Upper lobe of left lung (tissue), 6 donors: ENCODE measurements around the gene SH3BP4. TPM values are rescaled to one million over a fixed set of nuclear protein-coding genes. Genes with fewer than 3 reads are reported as not detected.

Source experiments
- ATAC-seq, 2 donors: fragments of 200-7000 bp; cut with Tn5 transposase; one replicate each; pipeline ENCODE4 v1.9.1; 2022; ENCODE audit warnings: mild to moderate bottlenecking in 2 of 2, moderate library complexity in 2 of 2; ENCODE audit not compliant: low FRiP score in 2 of 2
- DNase-seq, 2 donors: peaks; one replicate each; pipeline ENCODE4 v3.0.0-alpha.2; 2019 to 2020
- H3K27ac ChIP-seq, 4 donors: fragments of 200-600 bp; sonication (generic); one replicate each; pipeline ENCODE4 v1.5.1; 2016 to 2019
- H3K27me3 ChIP-seq, 4 donors: fragments of 200-600 bp; sonication (generic); one replicate each; pipeline ENCODE4 v1.5.1; 2017 to 2019
- H3K36me3 ChIP-seq, 4 donors: fragments of 200-600 bp; sonication (generic); one replicate each; pipeline ENCODE4 v1.5.1; 2016 to 2019
- H3K4me1 ChIP-seq, 4 donors: fragments of 200-600 bp; sonication (generic); one replicate each; pipeline ENCODE4 v1.5.1; 2018 to 2019
- H3K4me3 ChIP-seq, 4 donors: fragments of 200-600 bp; sonication (generic); one replicate each; pipeline ENCODE4 v1.5.1; 2017 to 2019; ENCODE audit warnings: mild to moderate bottlenecking in 2 of 4, moderate library complexity in 1 of 4
- H3K9me3 ChIP-seq, 4 donors: fragments of 200-600 bp; sonication (generic); one replicate each; pipeline ENCODE4 v1.5.1; 2018 to 2019
- EP300 ChIP-seq, 4 donors: sonication (generic); formaldehyde crosslinking; IDR thresholded peaks; one replicate each; pipeline ENCODE4 v1.5.1; 2017; ENCODE audit warnings: antibody characterized with exemption in 4 of 4, control low read depth in 2 of 4
- POLR2A ChIP-seq, 4 donors: fragments of 450-650 bp; IDR thresholded peaks; one replicate each; pipeline ENCODE4 v1.5.1; 2016 to 2017; ENCODE audit warnings: antibody characterized with exemption in 4 of 4, mild to moderate bottlenecking in 2 of 4
- POLR2AphosphoS5 ChIP-seq, 2 donors: sonication (generic); formaldehyde crosslinking; IDR thresholded peaks; one replicate each; pipeline ENCODE4 v1.5.1; 2017; ENCODE audit warnings: antibody characterized with exemption in 2 of 2
- WGBS, 2 donors: methylation state at CpG; one replicate each; pipeline ENCODE4 v1.1.5; 2017 to 2018; 5-methylcytosine and 5-hydroxymethylcytosine counted together
- total RNA-seq, 6 donors: library from RNA; depleted of rRNA in 4 of 6; stranded (reverse); fragments of >200 nt in 4 of 6; gene quantifications; one replicate each; pipeline versions ENCODE4 v1.1.0 to v1.2.1, GENCODE V29; 2016 to 2021
- TF ChIP-seq, protein P1 (sequence below), 6 experiments: fragments of 450-650 bp in 4 of 6; fragments of 200-600 bp in 2 of 6; sonication (generic) in 2 of 6; IDR thresholded peaks; one replicate each; pipeline ENCODE4 v1.5.1; 2016 to 2019; ENCODE audit warnings: antibody characterized with exemption in 6 of 6
- donor health status: DM: no; HTN: no; CAD: no; lungs with moderate emphysema.
- donor health status: DM: no; HTN: yes; CAD: no; lungs with severe emphysema.

SH3BP4 gene
- total RNA-seq, 6 donors from 2014 or later: 27.3 to 57.3 (median 33.4) TPM

DNA sequence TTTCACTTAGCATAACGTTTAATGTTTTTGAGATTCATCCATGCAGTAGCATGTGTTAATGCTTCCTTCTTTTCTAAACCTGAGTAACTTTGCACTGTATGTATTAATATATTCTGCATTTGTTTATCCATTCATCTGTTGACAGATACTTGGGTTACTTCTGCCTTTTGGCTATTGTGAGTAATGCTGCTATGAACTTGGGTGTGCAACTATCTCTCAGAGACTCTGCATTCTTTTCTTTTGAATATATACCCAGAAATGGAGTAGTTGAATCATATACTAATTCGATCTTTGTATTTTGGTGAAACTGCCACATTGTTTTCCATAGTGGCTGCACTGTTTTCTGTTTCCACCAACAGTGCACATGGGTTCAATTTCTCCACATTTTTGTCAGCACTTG, 128.3 kb downstream of the SH3BP4 start:
- H3K27me3 ChIP-seq: no peaks in the 10 kb centered on the region
- WGBS, 2 donors: 78 to 88% methylated on average over 2 of the region's 2 CpGs
- no peaks in the 10 kb centered on the region for H3K9me3 ChIP-seq
- H3K4me1 ChIP-seq: no peaks in the 10 kb centered on the region
- TF ChIP-seq, protein P1, sequence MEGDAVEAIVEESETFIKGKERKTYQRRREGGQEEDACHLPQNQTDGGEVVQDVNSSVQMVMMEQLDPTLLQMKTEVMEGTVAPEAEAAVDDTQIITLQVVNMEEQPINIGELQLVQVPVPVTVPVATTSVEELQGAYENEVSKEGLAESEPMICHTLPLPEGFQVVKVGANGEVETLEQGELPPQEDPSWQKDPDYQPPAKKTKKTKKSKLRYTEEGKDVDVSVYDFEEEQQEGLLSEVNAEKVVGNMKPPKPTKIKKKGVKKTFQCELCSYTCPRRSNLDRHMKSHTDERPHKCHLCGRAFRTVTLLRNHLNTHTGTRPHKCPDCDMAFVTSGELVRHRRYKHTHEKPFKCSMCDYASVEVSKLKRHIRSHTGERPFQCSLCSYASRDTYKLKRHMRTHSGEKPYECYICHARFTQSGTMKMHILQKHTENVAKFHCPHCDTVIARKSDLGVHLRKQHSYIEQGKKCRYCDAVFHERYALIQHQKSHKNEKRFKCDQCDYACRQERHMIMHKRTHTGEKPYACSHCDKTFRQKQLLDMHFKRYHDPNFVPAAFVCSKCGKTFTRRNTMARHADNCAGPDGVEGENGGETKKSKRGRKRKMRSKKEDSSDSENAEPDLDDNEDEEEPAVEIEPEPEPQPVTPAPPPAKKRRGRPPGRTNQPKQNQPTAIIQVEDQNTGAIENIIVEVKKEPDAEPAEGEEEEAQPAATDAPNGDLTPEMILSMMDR (IDR thresholded peaks at IDR 0.05): no peak
- TF ChIP-seq POLR2A (IDR thresholded peaks at IDR 0.05): no peak
- TF ChIP-seq EP300 (IDR thresholded peaks at IDR 0.05): no peak
- no peak for TF ChIP-seq POLR2AphosphoS5 (IDR thresholded peaks at IDR 0.05)
- H3K27ac ChIP-seq: no peak overlapping the region
- DNase-seq (no peak), ATAC-seq (no peak)
- H3K36me3 ChIP-seq: no peaks in the 10 kb centered on the region
- H3K4me3 ChIP-seq: no peak overlapping the region

DNA sequence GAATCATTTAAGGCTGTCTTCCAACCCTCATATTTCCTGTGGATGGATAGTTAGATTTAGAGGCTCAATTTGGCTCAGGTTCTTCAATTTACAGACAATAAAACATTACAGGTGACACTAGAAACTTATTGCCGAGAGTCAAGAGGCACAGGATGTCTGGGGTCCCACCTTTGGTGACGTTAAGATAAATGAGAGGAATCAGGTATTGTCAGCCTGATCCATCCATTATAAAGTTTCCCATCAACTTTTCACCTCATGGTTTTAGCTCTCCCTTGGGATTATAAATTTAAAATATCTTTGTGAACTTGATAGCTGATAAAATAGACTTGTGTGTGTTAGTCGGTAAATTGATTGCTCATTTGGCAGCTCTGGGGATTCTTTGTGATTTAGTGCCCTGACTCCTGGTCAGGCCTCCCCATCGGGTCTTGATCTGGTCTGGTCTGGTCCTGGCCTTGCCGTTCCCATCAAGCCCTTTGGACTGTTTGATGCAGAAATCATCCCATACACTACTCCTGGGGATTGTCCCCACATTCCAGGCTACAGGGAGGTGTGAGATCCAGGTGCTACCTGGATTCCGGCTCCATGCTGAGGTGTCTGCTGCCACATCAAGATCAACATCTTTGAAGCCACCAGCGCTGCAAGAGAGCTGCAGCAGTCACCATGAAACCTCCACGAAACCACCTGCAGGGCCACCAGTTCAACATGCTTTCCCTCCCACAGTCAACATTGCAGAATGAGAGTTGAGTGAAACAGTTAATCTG, 130.9 kb downstream of the SH3BP4 start:
- H3K4me3 ChIP-seq: no peak overlapping the region
- H3K9me3 ChIP-seq: no peaks in the 10 kb centered on the region
- DNase-seq (no peak), ATAC-seq (no peak)
- no peaks in the 10 kb centered on the region for H3K36me3 ChIP-seq
- H3K4me1 ChIP-seq: peaks cover 0 to 2% (median 0%) of the 10 kb centered on the region in 4 donors
- no peaks in the 10 kb centered on the region for H3K27me3 ChIP-seq
- TF ChIP-seq POLR2AphosphoS5 (IDR thresholded peaks at IDR 0.05) (no peak), EP300 (IDR thresholded peaks at IDR 0.05) (no peak), POLR2A (IDR thresholded peaks at IDR 0.05) (no peak)
- no peak overlapping the region for H3K27ac ChIP-seq
- WGBS, 2 donors: 79 to 95% methylated on average over 8 of the region's 8 CpGs

DNA sequence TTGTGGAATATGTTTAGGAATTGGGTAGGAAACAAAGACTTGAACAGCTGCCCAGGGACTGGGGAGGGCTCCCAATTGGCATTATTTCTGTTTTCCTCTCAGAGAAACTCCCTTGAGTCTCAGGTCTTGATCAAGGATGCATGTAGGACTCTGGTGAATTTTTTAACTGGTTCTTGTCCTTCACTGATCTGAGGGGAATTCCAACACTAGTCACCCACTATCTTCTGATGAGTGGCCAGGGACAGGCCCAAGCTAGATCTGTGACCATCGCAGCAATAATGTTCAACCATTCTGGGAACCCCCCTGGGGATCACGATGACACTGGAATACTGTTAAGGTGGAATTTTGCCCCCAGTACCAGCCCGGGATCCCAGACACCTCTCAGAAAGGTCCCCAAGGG, 132.0 kb downstream of the SH3BP4 start:
- no peak for ATAC-seq
- Histone ChIP-seq H3K4me1 (peaks cover 0 to 8% (median 3%) of the 10 kb centered on the region in 4 donors), H3K4me3 (no peak overlapping the region), H3K36me3 (no peaks in the 10 kb centered on the region), H3K9me3 (no peaks in the 10 kb centered on the region), H3K27ac (no peak overlapping the region), H3K27me3 (no peaks in the 10 kb centered on the region)
- WGBS, 2 donors: 84 to 94% methylated on average over 2 to 3 of the region's 3 CpGs
- DNase-seq: no peak
- no peak for TF ChIP-seq POLR2AphosphoS5 (IDR thresholded peaks at IDR 0.05)
- TF ChIP-seq EP300 (IDR thresholded peaks at IDR 0.05): no peak
- TF ChIP-seq, protein P1 (IDR thresholded peaks at IDR 0.05): no peak
- no peak for TF ChIP-seq POLR2A (IDR thresholded peaks at IDR 0.05)

DNA sequence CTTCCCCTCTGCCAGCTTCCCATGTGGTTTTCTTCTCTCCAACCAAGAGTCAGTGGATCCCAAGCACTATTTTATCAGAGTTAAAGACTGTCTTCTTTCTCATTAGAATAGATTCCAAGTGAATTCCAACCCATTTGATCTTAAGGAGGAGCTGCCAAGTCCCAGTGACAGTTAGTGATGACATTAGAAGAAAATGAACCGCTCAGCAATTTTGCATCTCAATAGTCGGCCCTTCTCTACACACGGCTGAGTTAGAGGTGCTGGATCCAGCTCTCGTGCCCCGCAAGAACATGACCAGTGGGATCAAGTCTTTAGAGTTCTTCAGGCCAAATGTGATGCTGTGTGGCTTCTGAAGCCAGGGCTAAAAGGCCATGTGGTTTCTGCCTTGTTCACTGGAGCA, 132.6 kb downstream of the SH3BP4 start:
- ATAC-seq (no peak), DNase-seq (no peak)
- H3K27me3 ChIP-seq: no peaks in the 10 kb centered on the region
- peaks cover 0 to 8% (median 3%) of the 10 kb centered on the region in 4 donors for H3K4me1 ChIP-seq
- H3K27ac ChIP-seq: no peak overlapping the region
- 82 to 92% methylated on average over 4 to 5 of the region's 5 CpGs for WGBS, 2 donors
- no peak overlapping the region for H3K4me3 ChIP-seq
- no peak for TF ChIP-seq POLR2A (IDR thresholded peaks at IDR 0.05)
- TF ChIP-seq, protein P1 (IDR thresholded peaks at IDR 0.05): no peak
- no peak for TF ChIP-seq POLR2AphosphoS5 (IDR thresholded peaks at IDR 0.05)
- TF ChIP-seq EP300 (IDR thresholded peaks at IDR 0.05): no peak
- H3K36me3 ChIP-seq: no peaks in the 10 kb centered on the region
- no peaks in the 10 kb centered on the region for H3K9me3 ChIP-seq

DNA sequence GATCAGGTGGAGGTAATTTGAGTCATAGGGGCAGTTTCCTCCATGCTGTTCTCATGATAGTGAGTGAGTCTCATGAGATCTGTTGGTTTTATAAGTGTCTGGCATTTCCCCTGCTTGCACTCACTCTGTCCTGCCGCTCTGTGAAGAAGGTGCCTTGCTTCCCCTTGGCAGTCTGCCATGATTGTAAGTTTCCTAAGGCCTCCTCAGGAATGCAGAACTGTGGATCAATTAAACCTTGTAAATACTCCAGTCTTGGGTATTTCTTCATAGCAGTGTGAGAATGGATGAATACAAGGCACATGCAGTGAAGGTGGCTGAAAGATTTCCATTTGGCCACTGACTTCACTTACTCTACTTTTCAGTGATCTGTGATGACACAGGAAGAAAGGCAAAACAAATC, 133.7 kb downstream of the SH3BP4 start:
- WGBS, 2 donors: 47 to 80% methylated on average over 1 of the region's 1 CpG
- peaks cover 0 to 8% (median 3%) of the 10 kb centered on the region in 4 donors for H3K4me1 ChIP-seq
- DNase-seq: no peak
- H3K36me3 ChIP-seq: no peaks in the 10 kb centered on the region
- no peak overlapping the region for H3K27ac ChIP-seq
- no peak for ATAC-seq
- TF ChIP-seq, protein P1 (IDR thresholded peaks at IDR 0.05): no peak
- no peak for TF ChIP-seq EP300 (IDR thresholded peaks at IDR 0.05)
- TF ChIP-seq POLR2A (IDR thresholded peaks at IDR 0.05): no peak
- TF ChIP-seq POLR2AphosphoS5 (IDR thresholded peaks at IDR 0.05): no peak
- no peaks in the 10 kb centered on the region for H3K9me3 ChIP-seq
- H3K27me3 ChIP-seq: no peaks in the 10 kb centered on the region
- no peak overlapping the region for H3K4me3 ChIP-seq
